HEK293T (cell line): ENCODE measurements around the gene PRMT7.

ENCODE experiments used
- CTCF ChIA-PET: fragments of 350-600 bp; formaldehyde crosslinking; extraction: SDS; loops from one replicate; lab custom pipeline; 2021; ENCODE audit warnings: antibody characterized with exemption, inconsistent platforms; lab: Yijun Ruan, JAX
- POLR2A ChIA-PET: fragments of 350-600 bp; formaldehyde crosslinking; extraction: SDS; loops from one replicate; lab custom pipeline; 2020; ENCODE audit warnings: antibody characterized with exemption, inconsistent platforms; lab: Yijun Ruan, JAX
- DNase-seq: peaks from one replicate; pipeline ENCODE4 v3.0.0; 2012; ENCODE audit warnings: mixed read lengths; ENCODE audit errors: extremely low spot score
- ARNT ChIP-seq: fragments of 450-650 bp; IDR thresholded peaks from 2 replicates; pipeline ENCODE4 v1.6.1; 2017; ENCODE audit warnings: mild to moderate bottlenecking
- BHLHE40 ChIP-seq: fragments of 450-650 bp; IDR thresholded peaks from 2 replicates; pipeline ENCODE4 v1.6.1; 2016; ENCODE audit warnings: mild to moderate bottlenecking, moderate library complexity, borderline replicate concordance
- CTBP1 ChIP-seq: fragments of 450-650 bp; IDR thresholded peaks from 2 replicates; pipeline ENCODE4 v1.6.1; 2016; ENCODE audit warnings: borderline replicate concordance
- ELF4 ChIP-seq: fragments of 450-650 bp; IDR thresholded peaks from 2 replicates; pipeline ENCODE4 v1.6.1; 2017; ENCODE audit warnings: antibody characterized with exemption
- FOXA1 ChIP-seq: fragments of 450-650 bp; IDR thresholded peaks from 2 replicates; pipeline ENCODE4 v1.6.1; 2016; ENCODE audit warnings: mild to moderate bottlenecking
- FOXK2 ChIP-seq: fragments of 450-650 bp; IDR thresholded peaks from 2 replicates; pipeline ENCODE4 v1.6.1; 2016; ENCODE audit warnings: mild to moderate bottlenecking
- FOXM1 ChIP-seq: fragments of 450-650 bp; IDR thresholded peaks from 2 replicates; pipeline ENCODE4 v1.6.1; 2017; ENCODE audit warnings: mild to moderate bottlenecking, borderline replicate concordance
- HDGF ChIP-seq: fragments of 450-650 bp; IDR thresholded peaks from 2 replicates; pipeline ENCODE4 v1.6.1; 2017; ENCODE audit warnings: antibody characterized with exemption, borderline replicate concordance
- L3MBTL2 ChIP-seq: fragments of 450-650 bp; conservative IDR thresholded peaks from 2 replicates; pipeline ENCODE4 v1.6.1; 2016; ENCODE audit warnings: mild to moderate bottlenecking
- LEF1 ChIP-seq: fragments of 450-650 bp; IDR thresholded peaks from 2 replicates; pipeline ENCODE4 v1.6.1; 2017; ENCODE audit warnings: mild to moderate bottlenecking, borderline replicate concordance
- NFRKB ChIP-seq: fragments of 450-650 bp; IDR thresholded peaks from 2 replicates; pipeline ENCODE4 v1.6.1; 2016; ENCODE audit warnings: mild to moderate bottlenecking, moderate library complexity
- PKNOX1 ChIP-seq: fragments of 450-650 bp; IDR thresholded peaks from 2 replicates; pipeline ENCODE4 v1.6.1; 2016
- SP1 ChIP-seq: fragments of 450-650 bp; IDR thresholded peaks from 2 replicates; pipeline ENCODE4 v1.6.1; 2017
- SUZ12 ChIP-seq: fragments of 450-650 bp; IDR thresholded peaks from 2 replicates; pipeline ENCODE4 v1.6.1; 2016; ENCODE audit warnings: mild to moderate bottlenecking
- TARDBP ChIP-seq: fragments of 450-650 bp; IDR thresholded peaks from 2 replicates; pipeline ENCODE4 v1.6.1; 2016
- ZNF384 ChIP-seq: fragments of 450-650 bp; IDR thresholded peaks from 2 replicates; pipeline ENCODE4 v1.6.1; 2016

The PRMT7 gene

GRCh38 chr16:68395167-68395786, 84.5 kb downstream of the PRMT7 start:
- TF ChIP-seq L3MBTL2 (no peak), PKNOX1 (peak; percentile 3; the same call in 1 of the 2 replicates)
- POLR2A ChIA-PET: no interaction called here
- CTCF ChIA-PET: interaction anchor here (1.4 to 1.5 kb wide), 2 partner anchors 11 to 115 kb away, joined by 4 to 6 read pairs; no protein-coding TSS in a partner anchor
- DNase-seq: no peak

- POLR2A ChIA-PET: no interaction called here
These were observed 85.0 kb downstream of the PRMT7 start for GRCh38 chr16:68395815-68396214.

GRCh38 chr16:68396481-68396880, 85.7 kb downstream of the PRMT7 start:
- ChIA-PET POLR2A (no interaction called here), CTCF (interaction anchor here (1.2 to 1.5 kb wide), 3 partner anchors 10 to 124 kb away, joined by 3 to 8 read pairs (median 6); no protein-coding TSS in a partner anchor)
- peak; percentile 31 for DNase-seq
- no peak for TF ChIP-seq CTBP1
- TF ChIP-seq PKNOX1: peak; percentile 75

More at GRCh38 chr16:68395815-68396214, 85.0 kb downstream of the PRMT7 start:
- no peak for DNase-seq
- TF ChIP-seq PKNOX1 (no peak), ELF4 (no peak)
- CTCF ChIA-PET: interaction anchor here (1.4 to 1.5 kb wide), 2 partner anchors 11 to 114 kb away, joined by 4 to 6 read pairs; no protein-coding TSS in a partner anchor

DNA sequence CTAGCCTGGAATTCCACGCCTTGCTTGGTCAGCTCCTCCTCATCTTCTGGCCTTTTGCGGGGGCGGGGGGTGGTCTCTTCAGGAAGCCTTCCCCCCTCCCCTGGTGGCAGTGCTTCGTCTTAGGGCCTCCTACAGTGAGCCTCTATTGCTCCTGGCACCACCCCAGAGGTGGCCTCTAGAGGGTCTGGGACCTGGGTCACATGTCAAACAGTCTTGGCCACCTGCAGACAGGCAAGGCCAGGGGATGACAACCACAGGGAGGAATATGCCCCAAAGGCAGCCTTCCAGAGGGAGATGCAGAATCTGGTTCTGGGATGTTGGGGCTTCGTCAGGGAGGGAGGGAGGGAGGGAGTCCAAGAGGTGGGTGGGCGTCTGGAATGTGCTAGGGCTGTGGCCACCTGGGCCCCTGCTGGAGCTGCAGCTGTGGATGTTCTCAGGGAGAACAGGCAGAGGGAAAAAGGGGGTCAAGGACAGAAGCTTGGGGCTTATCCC, 86.9 kb downstream of the PRMT7 start:
- ChIA-PET CTCF (interaction anchor here (1.2 to 1.5 kb wide), 2 partner anchors 9 to 123 kb away, joined by 3 to 8 read pairs; no protein-coding TSS in a partner anchor), POLR2A (no interaction called here)
- DNase-seq: no peak
- TF ChIP-seq L3MBTL2 (no peak), CTBP1 (no peak), HDGF (no peak), FOXM1 (no peak), NFRKB (no peak), ZNF384 (no peak), SUZ12 (no peak), SP1 (no peak), LEF1 (no peak), ARNT (no peak), PKNOX1 (no peak), FOXK2 (no peak), FOXA1 (no peak), BHLHE40 (no peak)

- no peak for DNase-seq
- POLR2A ChIA-PET: no interaction called here
- TF ChIP-seq SUZ12: no peak
- no peak for TF ChIP-seq TARDBP
- no peak for TF ChIP-seq ZNF384
- TF ChIP-seq L3MBTL2: no peak
- TF ChIP-seq ELF4: no peak
- no peak for TF ChIP-seq SP1
- TF ChIP-seq ARNT: no peak
- CTCF ChIA-PET: interaction anchor here (0.6 kb wide), 1 partner anchor 20 kb away, joined by 6 read pairs; no protein-coding TSS in a partner anchor
These were observed 88.6 kb downstream of the PRMT7 start for GRCh38 chr16:68399456-68399855.

DNA sequence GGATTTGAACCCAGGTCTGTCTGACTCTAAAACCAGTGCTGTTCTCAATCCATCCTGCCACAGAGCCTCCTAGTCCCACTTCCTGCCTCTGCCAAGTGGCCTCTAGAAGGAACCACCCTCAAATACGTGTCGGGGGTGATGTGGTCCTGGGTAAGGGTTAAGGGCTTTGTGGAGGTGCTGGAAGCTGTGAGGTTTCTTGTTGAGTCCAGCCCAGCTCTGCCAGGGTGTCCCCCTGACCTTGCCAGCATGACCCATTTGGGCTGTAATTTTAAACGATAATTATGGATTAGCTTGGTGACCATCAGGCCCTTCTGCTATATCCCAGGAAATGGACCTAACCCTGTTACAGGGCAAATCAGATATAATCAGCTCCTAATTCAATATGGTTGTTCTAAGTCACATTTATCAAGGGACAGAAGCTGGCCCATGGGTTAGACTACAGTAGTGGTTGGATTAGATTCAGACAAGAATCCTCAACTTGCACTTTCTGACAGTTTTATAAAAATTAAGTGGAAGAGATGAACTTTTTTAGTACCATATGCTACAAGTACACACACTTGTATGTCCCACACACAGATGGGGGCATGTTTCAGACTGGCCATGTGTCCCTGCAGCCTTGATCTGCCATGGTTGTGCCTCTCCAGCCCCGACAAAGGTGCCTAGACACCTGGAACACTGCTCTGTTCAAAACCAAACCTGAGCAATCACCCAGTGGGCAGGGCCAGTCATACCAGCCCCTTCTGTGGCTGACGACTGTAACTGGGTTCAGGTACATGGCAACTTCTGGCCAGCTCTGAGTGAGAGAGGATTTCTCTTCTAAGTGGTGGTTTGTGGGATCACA, 89.5 kb downstream of the PRMT7 start:
- no peak for DNase-seq
- POLR2A ChIA-PET: no interaction called here
- CTCF ChIA-PET: no interaction called here
- TF ChIP-seq FOXK2 (no peak), FOXM1 (no peak), SUZ12 (no peak), PKNOX1 (no peak), ELF4 (no peak), ARNT (no peak), BHLHE40 (no peak), SP1 (no peak), NFRKB (no peak), ZNF384 (no peak)
